HL-60 (cell line): ENCODE results near the gene DET1.

Experiments
- DNase-seq, 2 experiments: peaks; one replicate each; pipeline ENCODE4 v3.0.0-alpha.2; 2010 to 2020; ENCODE audit warnings: low read depth in 1 of 2, low spot score in 1 of 2
- H3K27ac ChIP-seq: fragments of 250-450 bp; sonication (Bioruptor Pico); replicated peaks from 2 replicates; pipeline ENCODE4 v1.5.1; 2020; ENCODE audit warnings: mild to moderate bottlenecking, moderate library complexity
- H3K27me3 ChIP-seq: fragments of 250-450 bp; sonication (Bioruptor Pico); 2 replicates; pipeline ENCODE4 v1.5.1; 2021; ENCODE audit warnings: mild to moderate bottlenecking, moderate library complexity; ENCODE audit not compliant: insufficient read depth, poor library complexity, severe bottlenecking
- H3K4me3 ChIP-seq: replicated peaks from 2 replicates; pipeline ENCODE4 v1.5.1; 2011; ENCODE audit warnings: mild to moderate bottlenecking, control low read depth, low read length; ENCODE audit not compliant: insufficient read depth
- GABPA ChIP-seq: IDR thresholded peaks from 2 replicates; pipeline ENCODE4 v1.6.1; 2012; ENCODE audit warnings: low read depth
- POLR2AphosphoS5 ChIP-seq: IDR thresholded peaks from 2 replicates; pipeline ENCODE4 v1.6.1; 2012; ENCODE audit warnings: low read depth
- SPI1 ChIP-seq: IDR thresholded peaks from 2 replicates; pipeline ENCODE4 v1.6.1; 2012; ENCODE audit warnings: low read depth, mild to moderate bottlenecking, borderline replicate concordance
- TF ChIP-seq, protein P1 (sequence below): IDR thresholded peaks from one replicate; pipeline ENCODE4 v1.5.1; 2011; ENCODE audit warnings: low read length, control low read depth, inconsistent platforms; ENCODE audit not compliant: insufficient read depth
- TF ChIP-seq, protein P2 (sequence below): IDR thresholded peaks from 2 replicates; pipeline ENCODE4 v1.6.1; 2012; ENCODE audit warnings: low read depth; ENCODE audit not compliant: insufficient replicate concordance

The DET1 gene

DNA sequence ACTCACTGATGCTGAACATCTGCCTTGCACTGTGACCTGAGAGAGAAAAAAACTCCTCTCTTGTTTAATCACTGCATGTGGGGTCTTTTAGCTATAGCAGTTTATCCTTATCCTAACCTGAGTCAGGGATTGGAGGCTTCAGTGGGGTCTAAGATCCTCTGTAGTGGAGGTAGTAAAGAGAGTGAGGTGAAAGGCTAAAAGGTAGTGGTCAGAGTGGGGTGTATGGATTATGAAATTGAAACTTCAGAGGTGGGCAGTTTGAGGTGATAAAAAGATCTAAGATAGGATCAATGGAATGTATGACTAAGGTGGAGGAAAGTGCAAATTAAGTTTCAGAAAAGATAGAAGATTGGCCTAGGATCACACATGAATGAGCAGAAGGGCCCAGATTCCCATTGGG lies 36.5 kb downstream of the DET1 start:
- TF ChIP-seq, protein P1, sequence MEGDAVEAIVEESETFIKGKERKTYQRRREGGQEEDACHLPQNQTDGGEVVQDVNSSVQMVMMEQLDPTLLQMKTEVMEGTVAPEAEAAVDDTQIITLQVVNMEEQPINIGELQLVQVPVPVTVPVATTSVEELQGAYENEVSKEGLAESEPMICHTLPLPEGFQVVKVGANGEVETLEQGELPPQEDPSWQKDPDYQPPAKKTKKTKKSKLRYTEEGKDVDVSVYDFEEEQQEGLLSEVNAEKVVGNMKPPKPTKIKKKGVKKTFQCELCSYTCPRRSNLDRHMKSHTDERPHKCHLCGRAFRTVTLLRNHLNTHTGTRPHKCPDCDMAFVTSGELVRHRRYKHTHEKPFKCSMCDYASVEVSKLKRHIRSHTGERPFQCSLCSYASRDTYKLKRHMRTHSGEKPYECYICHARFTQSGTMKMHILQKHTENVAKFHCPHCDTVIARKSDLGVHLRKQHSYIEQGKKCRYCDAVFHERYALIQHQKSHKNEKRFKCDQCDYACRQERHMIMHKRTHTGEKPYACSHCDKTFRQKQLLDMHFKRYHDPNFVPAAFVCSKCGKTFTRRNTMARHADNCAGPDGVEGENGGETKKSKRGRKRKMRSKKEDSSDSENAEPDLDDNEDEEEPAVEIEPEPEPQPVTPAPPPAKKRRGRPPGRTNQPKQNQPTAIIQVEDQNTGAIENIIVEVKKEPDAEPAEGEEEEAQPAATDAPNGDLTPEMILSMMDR = no peak
- TF ChIP-seq POLR2AphosphoS5 = no peak
- no peak for TF ChIP-seq SPI1
- TF ChIP-seq, protein P2, sequence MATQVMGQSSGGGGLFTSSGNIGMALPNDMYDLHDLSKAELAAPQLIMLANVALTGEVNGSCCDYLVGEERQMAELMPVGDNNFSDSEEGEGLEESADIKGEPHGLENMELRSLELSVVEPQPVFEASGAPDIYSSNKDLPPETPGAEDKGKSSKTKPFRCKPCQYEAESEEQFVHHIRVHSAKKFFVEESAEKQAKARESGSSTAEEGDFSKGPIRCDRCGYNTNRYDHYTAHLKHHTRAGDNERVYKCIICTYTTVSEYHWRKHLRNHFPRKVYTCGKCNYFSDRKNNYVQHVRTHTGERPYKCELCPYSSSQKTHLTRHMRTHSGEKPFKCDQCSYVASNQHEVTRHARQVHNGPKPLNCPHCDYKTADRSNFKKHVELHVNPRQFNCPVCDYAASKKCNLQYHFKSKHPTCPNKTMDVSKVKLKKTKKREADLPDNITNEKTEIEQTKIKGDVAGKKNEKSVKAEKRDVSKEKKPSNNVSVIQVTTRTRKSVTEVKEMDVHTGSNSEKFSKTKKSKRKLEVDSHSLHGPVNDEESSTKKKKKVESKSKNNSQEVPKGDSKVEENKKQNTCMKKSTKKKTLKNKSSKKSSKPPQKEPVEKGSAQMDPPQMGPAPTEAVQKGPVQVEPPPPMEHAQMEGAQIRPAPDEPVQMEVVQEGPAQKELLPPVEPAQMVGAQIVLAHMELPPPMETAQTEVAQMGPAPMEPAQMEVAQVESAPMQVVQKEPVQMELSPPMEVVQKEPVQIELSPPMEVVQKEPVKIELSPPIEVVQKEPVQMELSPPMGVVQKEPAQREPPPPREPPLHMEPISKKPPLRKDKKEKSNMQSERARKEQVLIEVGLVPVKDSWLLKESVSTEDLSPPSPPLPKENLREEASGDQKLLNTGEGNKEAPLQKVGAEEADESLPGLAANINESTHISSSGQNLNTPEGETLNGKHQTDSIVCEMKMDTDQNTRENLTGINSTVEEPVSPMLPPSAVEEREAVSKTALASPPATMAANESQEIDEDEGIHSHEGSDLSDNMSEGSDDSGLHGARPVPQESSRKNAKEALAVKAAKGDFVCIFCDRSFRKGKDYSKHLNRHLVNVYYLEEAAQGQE = no peak
- no peak for TF ChIP-seq GABPA
- no peak for DNase-seq
- Histone ChIP-seq H3K27ac (no peak overlapping the region), H3K4me3 (no peak overlapping the region), H3K27me3 (no peaks in the 10 kb centered on the region)

DNA sequence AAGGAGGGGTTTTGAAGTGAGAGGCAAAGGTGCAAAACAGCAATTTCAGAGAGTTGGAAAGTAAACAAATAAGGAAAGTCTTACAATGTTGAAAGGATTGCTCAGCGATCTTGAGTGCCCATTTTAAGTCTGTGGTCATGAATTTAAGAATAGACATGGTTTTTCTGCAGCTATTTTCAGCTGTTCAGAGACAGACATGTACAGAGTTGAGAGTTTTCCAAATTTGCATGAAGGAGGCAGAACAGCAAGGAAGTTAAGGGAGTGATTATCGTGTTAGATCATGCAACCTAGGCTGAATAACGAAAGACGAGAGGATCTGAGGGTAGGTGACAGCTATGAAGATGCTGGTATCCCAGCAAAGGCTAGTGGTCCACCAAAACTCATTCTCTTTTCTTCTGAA lies 37.2 kb downstream of the DET1 start:
- Histone ChIP-seq H3K27ac (no peak overlapping the region), H3K27me3 (no peaks in the 10 kb centered on the region), H3K4me3 (no peak overlapping the region)
- TF ChIP-seq POLR2AphosphoS5 (no peak), SPI1 (no peak), GABPA (no peak)
- TF ChIP-seq, protein P2 = no peak
- TF ChIP-seq, protein P1 = no peak
- DNase-seq = no peak

GRCh38 chr15:88506628-88507027 lies 39.9 kb downstream of the DET1 start:
- H3K4me3 ChIP-seq = no peak overlapping the region

More at GRCh38 chr15:88506628-88507027, 39.9 kb downstream of the DET1 start:
- DNase-seq = no peak
- Histone ChIP-seq H3K27ac (no peak overlapping the region), H3K27me3 (no peaks in the 10 kb centered on the region)
- TF ChIP-seq, protein P2 = no peak
- TF ChIP-seq GABPA (no peak), POLR2AphosphoS5 (no peak), SPI1 (no peak)
- TF ChIP-seq, protein P1 = no peak
